ENCODE measurements around the gene RAD51B.

- TF ChIP-seq POLR2A (IDR thresholded peaks at IDR 0.05): no peak
- TF ChIP-seq, protein P1, sequence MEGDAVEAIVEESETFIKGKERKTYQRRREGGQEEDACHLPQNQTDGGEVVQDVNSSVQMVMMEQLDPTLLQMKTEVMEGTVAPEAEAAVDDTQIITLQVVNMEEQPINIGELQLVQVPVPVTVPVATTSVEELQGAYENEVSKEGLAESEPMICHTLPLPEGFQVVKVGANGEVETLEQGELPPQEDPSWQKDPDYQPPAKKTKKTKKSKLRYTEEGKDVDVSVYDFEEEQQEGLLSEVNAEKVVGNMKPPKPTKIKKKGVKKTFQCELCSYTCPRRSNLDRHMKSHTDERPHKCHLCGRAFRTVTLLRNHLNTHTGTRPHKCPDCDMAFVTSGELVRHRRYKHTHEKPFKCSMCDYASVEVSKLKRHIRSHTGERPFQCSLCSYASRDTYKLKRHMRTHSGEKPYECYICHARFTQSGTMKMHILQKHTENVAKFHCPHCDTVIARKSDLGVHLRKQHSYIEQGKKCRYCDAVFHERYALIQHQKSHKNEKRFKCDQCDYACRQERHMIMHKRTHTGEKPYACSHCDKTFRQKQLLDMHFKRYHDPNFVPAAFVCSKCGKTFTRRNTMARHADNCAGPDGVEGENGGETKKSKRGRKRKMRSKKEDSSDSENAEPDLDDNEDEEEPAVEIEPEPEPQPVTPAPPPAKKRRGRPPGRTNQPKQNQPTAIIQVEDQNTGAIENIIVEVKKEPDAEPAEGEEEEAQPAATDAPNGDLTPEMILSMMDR (IDR thresholded peaks at IDR 0.05): no peak
These were observed 855.1 kb downstream of the RAD51B start for GRCh38 chr14:68674538-68675232.
